NT2/D1 (cell line): ENCODE data around the gene GALNT18.

Experiments
- DNase-seq: peaks from one replicate; pipeline ENCODE4 v3.0.0-alpha.2; 2011; ENCODE audit warnings: low read depth, low spot score
- H3K27me3 ChIP-seq: 2 replicates; pipeline ENCODE4 v1.6.0; 2011; ENCODE audit warnings: mild to moderate bottlenecking; ENCODE audit not compliant: insufficient read length, insufficient read depth
- H3K36me3 ChIP-seq: 2 replicates; pipeline ENCODE4 v1.6.1; 2011; ENCODE audit warnings: mild to moderate bottlenecking, low read length, mixed read lengths; ENCODE audit not compliant: insufficient read depth, insufficient read length
- H3K4me1 ChIP-seq: 2 replicates; pipeline ENCODE4 v1.5.1; 2011; ENCODE audit not compliant: insufficient read depth, insufficient read length
- H3K4me3 ChIP-seq: 2 replicates; pipeline ENCODE4 v1.5.1; 2011; ENCODE audit warnings: low read depth; ENCODE audit not compliant: insufficient read length
- H3K9ac ChIP-seq: 2 replicates; pipeline ENCODE4 v1.6.0; 2011; ENCODE audit warnings: low read depth; ENCODE audit not compliant: insufficient read length
- H3K9me3 ChIP-seq: 2 replicates; pipeline ENCODE4 v1.5.1; 2011; ENCODE audit warnings: mild to moderate bottlenecking, low read length; ENCODE audit not compliant: insufficient read depth
- SUZ12 ChIP-seq: IDR thresholded peaks from 2 replicates; pipeline ENCODE4 v1.6.1; 2011; ENCODE audit not compliant: insufficient read length, insufficient read depth; ENCODE audit errors: extremely low read depth
- YY1 ChIP-seq: IDR thresholded peaks from 2 replicates; pipeline ENCODE4 v1.6.1; 2011; ENCODE audit not compliant: insufficient read length, insufficient read depth
- ZNF274 ChIP-seq: IDR thresholded peaks from 2 replicates; pipeline ENCODE4 v1.6.1; 2011; ENCODE audit warnings: mild to moderate bottlenecking, low read depth, low read length

Gene GALNT18

DNA sequence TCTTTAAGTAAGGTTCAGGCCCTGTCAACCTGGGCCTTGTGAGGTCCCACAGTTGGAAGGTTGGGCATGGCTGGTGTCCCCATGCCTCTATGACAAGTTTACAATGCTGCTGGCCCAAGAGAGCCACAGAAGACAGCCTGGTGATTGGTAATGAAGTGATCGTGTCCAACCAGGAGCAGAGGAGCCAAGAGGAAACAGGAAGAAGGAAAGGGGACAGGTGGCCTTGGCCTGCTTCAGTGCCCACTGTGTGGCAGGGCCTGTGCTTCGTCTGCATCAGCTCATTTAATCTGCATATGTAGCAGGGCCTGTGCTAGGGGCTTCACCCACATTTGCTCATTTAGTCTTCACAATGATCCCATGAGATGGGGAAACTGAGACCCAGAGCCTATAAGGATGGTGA lies 226.7 kb downstream of the GALNT18 start:
- Histone ChIP-seq H3K27me3 (no peaks in the 10 kb centered on the region), H3K4me1 (no peaks in the 10 kb centered on the region), H3K36me3 (no peaks in the 10 kb centered on the region), H3K4me3 (no peak overlapping the region), H3K9me3 (no peaks in the 10 kb centered on the region), H3K9ac (no peak overlapping the region)
- DNase-seq = no peak
- TF ChIP-seq SUZ12 = no peak
- no peak for TF ChIP-seq YY1
- TF ChIP-seq ZNF274 = no peak

DNA sequence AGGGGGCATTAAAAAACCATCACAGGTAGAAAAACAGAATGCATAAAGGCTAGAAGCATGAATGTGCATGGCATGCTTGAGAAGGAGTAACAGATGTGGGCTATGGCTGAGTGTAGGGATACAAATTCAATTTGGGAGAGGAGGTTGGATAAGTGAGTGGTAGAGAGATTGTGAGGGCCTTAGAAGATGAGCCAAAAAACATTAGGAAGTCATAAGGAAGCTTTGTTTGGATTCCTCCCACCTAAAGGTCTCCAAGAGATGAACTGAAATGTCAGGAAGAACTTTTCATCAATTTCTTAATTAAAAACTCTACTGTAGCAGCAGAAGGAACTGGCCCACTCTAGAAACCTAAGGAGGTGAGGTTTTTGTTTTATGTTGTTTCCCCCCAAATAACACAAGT lies 227.6 kb downstream of the GALNT18 start:
- Histone ChIP-seq H3K4me1 (no peaks in the 10 kb centered on the region), H3K9ac (no peak overlapping the region), H3K27me3 (no peaks in the 10 kb centered on the region), H3K4me3 (no peak overlapping the region), H3K9me3 (no peaks in the 10 kb centered on the region), H3K36me3 (no peaks in the 10 kb centered on the region)
- TF ChIP-seq ZNF274 = no peak
- no peak for TF ChIP-seq SUZ12
- no peak for TF ChIP-seq YY1
- no peak for DNase-seq

DNA sequence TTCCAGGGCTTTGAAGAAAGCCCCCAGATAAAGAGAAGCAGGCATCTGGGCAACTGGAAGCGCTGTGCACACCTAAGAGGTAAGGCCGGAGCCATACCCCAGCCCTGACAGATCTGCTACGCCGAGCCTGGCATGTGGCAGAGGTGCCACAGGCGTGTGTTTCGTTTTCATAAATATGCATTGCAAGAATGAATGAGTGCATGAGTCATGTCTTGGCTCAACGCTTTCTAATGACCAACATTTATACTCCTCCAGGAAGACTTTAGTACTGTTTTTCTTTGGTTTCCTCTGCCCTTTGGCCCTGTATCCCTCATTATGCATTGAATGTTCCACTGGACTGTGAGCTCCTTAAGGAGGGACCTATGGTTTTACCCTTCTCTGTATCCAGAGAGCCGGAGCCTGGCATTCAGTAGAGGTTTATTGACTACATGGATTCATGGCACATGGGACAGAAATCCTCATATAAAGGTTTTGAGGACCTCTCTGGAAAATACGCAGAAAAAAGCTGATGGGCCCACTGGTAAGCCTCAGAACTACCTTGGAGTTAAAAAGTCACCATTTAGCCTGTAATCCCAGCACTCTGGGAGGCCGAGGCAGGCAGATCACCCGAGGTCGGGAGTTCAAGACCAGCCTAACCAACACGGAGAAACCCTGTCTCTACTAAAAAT lies 229.9 kb downstream of the GALNT18 start:
- Histone ChIP-seq H3K27me3 (no peaks in the 10 kb centered on the region), H3K9ac (no peak overlapping the region), H3K9me3 (no peaks in the 10 kb centered on the region), H3K4me3 (no peak overlapping the region), H3K4me1 (peaks cover 2% of the 10 kb centered on the region), H3K36me3 (no peaks in the 10 kb centered on the region)
- TF ChIP-seq ZNF274 = no peak
- TF ChIP-seq YY1 = no peak
- no peak for TF ChIP-seq SUZ12
- no peak for DNase-seq

DNA sequence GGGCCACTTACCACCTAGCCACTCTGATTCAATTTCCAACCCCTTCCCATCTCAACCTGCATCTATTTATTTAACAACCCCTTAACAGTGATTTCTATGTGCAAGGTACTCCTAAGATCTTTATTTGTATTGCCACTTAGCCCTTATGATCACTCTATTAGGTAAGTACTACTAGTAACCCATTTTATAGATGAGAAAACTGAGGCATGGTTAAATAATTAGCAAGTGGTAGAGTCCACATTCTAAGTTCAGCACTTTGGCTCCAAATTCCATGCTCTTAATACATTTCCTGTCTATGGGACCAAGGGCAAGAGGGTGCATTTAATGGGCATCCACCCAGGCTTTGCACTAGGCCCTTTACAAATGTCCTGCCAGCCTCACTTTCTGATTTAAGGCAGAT lies 230.6 kb downstream of the GALNT18 start:
- H3K4me3 ChIP-seq = no peak overlapping the region
- no peaks in the 10 kb centered on the region for H3K9me3 ChIP-seq
- no peak overlapping the region for H3K9ac ChIP-seq
- no peaks in the 10 kb centered on the region for H3K36me3 ChIP-seq
- DNase-seq = no peak
- H3K4me1 ChIP-seq = peaks cover 3% of the 10 kb centered on the region
- TF ChIP-seq YY1 = no peak
- no peak for TF ChIP-seq SUZ12
- no peak for TF ChIP-seq ZNF274
- H3K27me3 ChIP-seq = no peaks in the 10 kb centered on the region

DNA sequence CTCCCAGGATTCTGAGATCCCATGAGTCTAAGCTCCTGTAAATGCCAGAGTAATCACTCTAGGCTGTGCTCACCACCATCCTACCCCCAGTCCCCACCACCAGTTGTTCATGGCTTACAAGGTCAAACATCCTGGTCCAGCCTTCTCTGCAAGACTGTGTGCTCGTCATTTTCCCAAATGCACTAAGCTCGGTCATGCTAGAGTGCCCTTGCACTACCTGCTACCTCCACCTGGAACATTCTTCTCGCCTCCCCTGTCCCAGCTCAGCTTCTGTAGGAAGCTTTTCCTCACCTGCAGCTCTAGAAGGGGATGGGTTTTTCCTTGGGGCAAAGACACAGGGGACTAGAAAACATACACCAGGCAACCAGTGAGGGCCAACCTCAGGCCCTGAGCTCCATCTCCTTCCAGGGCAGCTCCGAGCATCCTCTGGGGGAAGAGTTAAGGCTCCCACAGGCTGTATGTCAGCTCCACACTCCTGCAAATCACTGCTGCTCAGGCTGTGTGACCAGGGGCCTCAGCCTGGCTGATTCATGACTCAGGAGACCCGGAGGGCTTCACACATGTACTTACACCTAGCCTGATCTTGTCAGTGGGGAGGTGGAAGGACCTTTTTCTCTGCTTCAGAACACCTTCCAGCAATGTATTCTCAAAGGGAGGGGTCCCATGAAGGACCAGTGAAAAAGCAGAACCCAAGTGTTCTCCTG lies 231.6 kb downstream of the GALNT18 start:
- DNase-seq = no peak
- no peak overlapping the region for H3K9ac ChIP-seq
- no peaks in the 10 kb centered on the region for H3K27me3 ChIP-seq
- peaks cover 3% of the 10 kb centered on the region for H3K4me1 ChIP-seq
- H3K9me3 ChIP-seq = no peaks in the 10 kb centered on the region
- TF ChIP-seq SUZ12 = no peak
- TF ChIP-seq ZNF274 = no peak
- TF ChIP-seq YY1 = no peak
- H3K4me3 ChIP-seq = no peak overlapping the region
- no peaks in the 10 kb centered on the region for H3K36me3 ChIP-seq

DNA sequence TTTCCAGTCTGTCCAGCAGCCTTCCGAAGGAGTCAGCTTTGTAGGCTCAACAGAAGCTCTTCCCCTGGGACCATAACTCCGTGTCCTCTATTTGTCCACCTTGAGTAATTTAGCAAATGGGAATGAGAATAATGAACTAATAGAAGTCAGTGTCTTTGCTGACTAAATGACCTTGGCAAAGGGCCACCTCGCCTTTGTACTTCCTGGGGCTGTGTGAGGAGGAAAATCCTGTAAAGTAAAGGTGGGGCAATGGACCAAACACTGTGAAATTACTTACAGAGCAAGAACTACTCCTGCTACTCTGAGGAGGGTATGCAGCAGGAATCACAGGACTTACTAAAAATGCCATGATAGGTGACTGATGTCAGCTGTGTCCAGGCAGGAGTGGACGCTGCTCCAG lies 232.6 kb downstream of the GALNT18 start:
- Histone ChIP-seq H3K4me1 (peaks cover 3% of the 10 kb centered on the region), H3K9ac (no peak overlapping the region), H3K9me3 (no peaks in the 10 kb centered on the region), H3K4me3 (no peak overlapping the region), H3K27me3 (no peaks in the 10 kb centered on the region), H3K36me3 (no peaks in the 10 kb centered on the region)
- DNase-seq = no peak
- TF ChIP-seq ZNF274 = no peak
- TF ChIP-seq SUZ12 = no peak
- no peak for TF ChIP-seq YY1

DNA sequence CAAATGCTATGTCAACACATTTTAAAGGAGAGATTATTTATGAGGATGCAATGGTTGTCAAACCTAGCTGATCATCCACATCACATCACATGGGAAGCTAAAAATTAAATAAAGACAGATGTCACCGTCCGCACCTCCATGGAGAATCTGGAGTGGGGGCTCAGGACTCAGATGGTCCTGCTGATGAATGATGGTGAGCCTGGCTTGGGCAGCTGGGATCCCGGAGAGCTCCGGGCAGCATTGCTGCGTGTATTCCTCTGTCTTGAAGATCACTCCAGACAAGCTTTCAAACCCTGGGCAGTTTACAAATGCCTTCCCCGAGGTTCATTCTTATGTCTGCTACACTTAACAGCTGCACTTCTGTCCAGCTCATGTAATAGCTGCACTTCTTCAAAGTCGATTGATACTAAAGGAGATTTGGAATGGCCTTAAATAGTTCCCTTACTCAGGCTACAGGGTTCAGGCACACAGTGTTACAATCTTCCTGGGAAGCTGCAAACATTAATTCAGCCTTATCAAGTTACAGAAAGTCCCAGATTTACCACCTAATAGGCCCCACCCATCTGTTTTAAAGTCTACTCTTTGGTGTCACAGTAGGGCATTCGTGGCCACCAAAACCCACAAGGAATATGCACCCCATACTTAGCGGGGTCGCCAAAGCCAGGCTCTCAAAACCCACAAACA lies 234.0 kb downstream of the GALNT18 start:
- Histone ChIP-seq H3K4me1 (peaks cover 3% of the 10 kb centered on the region), H3K36me3 (no peaks in the 10 kb centered on the region), H3K9me3 (no peaks in the 10 kb centered on the region), H3K9ac (no peak overlapping the region), H3K27me3 (no peaks in the 10 kb centered on the region), H3K4me3 (no peak overlapping the region)
- TF ChIP-seq SUZ12 (no peak), ZNF274 (no peak), YY1 (no peak)
- no peak for DNase-seq
